ENCODE data around the gene TNFRSF12A.

DNA sequence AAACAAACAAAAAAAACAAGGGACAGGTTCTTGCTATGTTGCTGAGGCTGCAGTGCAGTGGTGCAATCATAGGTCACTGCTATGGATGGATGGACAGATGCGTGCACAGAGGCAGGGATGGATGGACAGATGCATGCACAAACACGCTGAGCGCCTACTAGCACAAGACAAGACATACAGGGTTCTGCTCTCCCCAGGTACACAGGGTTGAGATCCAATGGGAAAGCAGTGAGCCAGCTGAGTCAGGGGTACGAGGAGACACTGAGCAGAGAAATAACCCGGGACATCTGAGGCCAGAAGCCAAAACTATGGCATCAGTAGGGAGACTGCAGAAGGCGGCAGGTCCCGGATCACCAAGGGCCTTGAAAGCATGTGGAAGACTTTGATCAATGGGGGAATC lies 51.5 kb downstream of the TNFRSF12A start:
- TF ChIP-seq CTCF (conservative IDR thresholded peaks at IDR 0.05 in 1 of 2, IDR thresholded peaks at IDR 0.05 in 1 of 2; ENCODE audit: low read depth in 1 of 2, low read length in 2 of 2) = no peak
- TF ChIP-seq EZH2 (IDR thresholded peaks at IDR 0.05; ENCODE audit: low read length, missing control alignments) = no peak
